Peyer's patch (tissue), 4 donors: ENCODE measurements around the gene BGN.

Source experiments
- CTCF ChIP-seq, 6 experiments: fragments of 450-650 bp in 4 of 6; fragments of 200-600 bp in 2 of 6; sonication (generic) in 1 of 6; IDR thresholded peaks; one replicate each; pipeline ENCODE4 v1.5.1; 2017 to 2019; ENCODE audit warnings: antibody characterized with exemption in 6 of 6, mild to moderate bottlenecking in 3 of 6, moderate library complexity in 1 of 6
- POLR2A ChIP-seq, 2 donors: fragments of 450-650 bp; IDR thresholded peaks; one replicate each; pipeline ENCODE4 v1.5.1; 2017; ENCODE audit warnings: antibody characterized with exemption in 2 of 2, mild to moderate bottlenecking in 2 of 2, moderate library complexity in 2 of 2

DNA sequence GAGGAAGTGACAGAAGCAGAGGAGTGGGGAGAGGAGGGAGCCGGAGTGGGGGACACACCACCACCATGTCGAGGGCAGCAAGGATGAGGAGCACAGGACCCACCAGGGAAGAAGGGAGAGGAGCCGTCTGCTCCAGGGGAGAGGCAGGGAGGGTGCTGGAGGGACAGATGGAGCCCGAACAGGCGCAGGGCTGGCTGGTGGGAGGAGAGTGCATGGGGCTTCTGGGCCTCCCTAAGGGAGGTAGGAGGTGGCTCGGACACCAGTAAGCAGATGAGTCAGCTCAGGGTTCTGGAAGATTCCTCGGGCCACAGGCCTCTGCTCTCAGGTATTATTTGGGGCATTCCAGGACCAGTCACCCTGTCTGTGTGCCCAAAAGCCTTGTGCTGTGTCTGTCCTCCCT, 52.4 kb downstream of the BGN start:
- no peak for TF ChIP-seq POLR2A (IDR thresholded peaks at IDR 0.05)
- no peak for TF ChIP-seq CTCF (IDR thresholded peaks at IDR 0.05)
